ENCODE measurements around the gene RNF175.

RNF175 gene

GRCh38 chr4:153782581-153782980 lies 22.8 kb upstream of the RNF175 start:
- Histone ChIP-seq H3K27me3 (replicated peaks) (peaks cover 27% of the 10 kb centered on the region), H3K27ac (no peak overlapping the region), H3K4me3 (ENCODE audit: low read depth, low read length) (no peak overlapping the region), H3K36me3 (replicated peaks) (no peaks in the 10 kb centered on the region)
- TF ChIP-seq CTCF (IDR thresholded peaks at IDR 0.05; ENCODE audit: low read depth, low read length, missing control alignments): no peak
- no peak for DNase-seq
- in situ Hi-C loops (cut with HindIII; ENCODE audit: low pct_ligation_motif_present, low sequenced_read_pairs): no loop called here

- no peak overlapping the region for H3K4me3 ChIP-seq (ENCODE audit: low read depth, low read length)
- in situ Hi-C loops (cut with HindIII; ENCODE audit: low pct_ligation_motif_present, low sequenced_read_pairs): no loop called here
- TF ChIP-seq CTCF (IDR thresholded peaks at IDR 0.05; ENCODE audit: low read depth, low read length, missing control alignments): no peak
- no peak overlapping the region for H3K27ac ChIP-seq
- H3K36me3 ChIP-seq (replicated peaks): no peaks in the 10 kb centered on the region
- H3K27me3 ChIP-seq (replicated peaks): peaks cover 19% of the 10 kb centered on the region
- DNase-seq: no peak
Observed at GRCh38 chr4:153781717-153782416, 22.0 kb upstream of the RNF175 start.

- H3K27ac ChIP-seq: no peak overlapping the region
- no peak overlapping the region for H3K4me3 ChIP-seq (ENCODE audit: low read depth, low read length)
- in situ Hi-C loops (cut with HindIII; ENCODE audit: low pct_ligation_motif_present, low sequenced_read_pairs): no loop called here
- H3K27me3 ChIP-seq (replicated peaks): peaks cover 15% of the 10 kb centered on the region
- TF ChIP-seq CTCF (IDR thresholded peaks at IDR 0.05; ENCODE audit: low read depth, low read length, missing control alignments): no peak
- H3K36me3 ChIP-seq (replicated peaks): no peaks in the 10 kb centered on the region
- DNase-seq: no peak
Observed at GRCh38 chr4:153781280-153781679, 21.5 kb upstream of the RNF175 start.

GRCh38 chr4:153780876-153781275 lies 21.1 kb upstream of the RNF175 start:
- no peak overlapping the region for H3K4me3 ChIP-seq (ENCODE audit: low read depth, low read length)
- in situ Hi-C loops (cut with HindIII; ENCODE audit: low pct_ligation_motif_present, low sequenced_read_pairs): no loop called here
- TF ChIP-seq CTCF (IDR thresholded peaks at IDR 0.05; ENCODE audit: low read depth, low read length, missing control alignments): no peak
- no peaks in the 10 kb centered on the region for H3K36me3 ChIP-seq (replicated peaks)
- H3K27me3 ChIP-seq (replicated peaks): peaks cover 12% of the 10 kb centered on the region
- no peak overlapping the region for H3K27ac ChIP-seq
- DNase-seq: no peak

- peaks cover 9% of the 10 kb centered on the region for H3K27me3 ChIP-seq (replicated peaks)
- in situ Hi-C loops (cut with HindIII; ENCODE audit: low pct_ligation_motif_present, low sequenced_read_pairs): no loop called here
- no peak for DNase-seq
- no peaks in the 10 kb centered on the region for H3K36me3 ChIP-seq (replicated peaks)
- H3K4me3 ChIP-seq (ENCODE audit: low read depth, low read length): no peak overlapping the region
- no peak for TF ChIP-seq CTCF (IDR thresholded peaks at IDR 0.05; ENCODE audit: low read depth, low read length, missing control alignments)
- no peak overlapping the region for H3K27ac ChIP-seq
Observed at GRCh38 chr4:153780221-153780620, 20.4 kb upstream of the RNF175 start.

GRCh38 chr4:153778383-153778782 lies 18.6 kb upstream of the RNF175 start:
- no peak for TF ChIP-seq CTCF (IDR thresholded peaks at IDR 0.05; ENCODE audit: low read depth, low read length, missing control alignments)
- DNase-seq: no peak
- Histone ChIP-seq H3K27ac (no peak overlapping the region), H3K27me3 (replicated peaks) (no peaks in the 10 kb centered on the region), H3K4me3 (ENCODE audit: low read depth, low read length) (no peak overlapping the region), H3K36me3 (replicated peaks) (no peaks in the 10 kb centered on the region)
- in situ Hi-C loops (cut with HindIII; ENCODE audit: low pct_ligation_motif_present, low sequenced_read_pairs): no loop called here

Data from brain microvascular endothelial cell (primary cell).